T-cell (primary cell): ENCODE measurements around the gene FNDC10. TPM values are rescaled to one million over a fixed set of nuclear protein-coding genes. Genes with fewer than 3 reads are reported as not detected.
A peak's percentile ranks its signal among the peaks of the same experiment; 100 is the strongest.

Experiments
- ATAC-seq, 4 experiments: fragments of 200-7000 bp in 3 of 4; fragments of 150-1000 bp in 1 of 4; cut with Tn5 transposase; replicated peaks in 1 of 4; 1 replicate in 3 of 4; 2 replicates in 1 of 4; pipeline ENCODE4 v1.10.0; 2021; ENCODE audit warnings: moderate library complexity in 3 of 4, mild to moderate bottlenecking in 2 of 4, moderate number of reproducible peaks in 1 of 4
- CTCF ChIA-PET, 2 donors: fragments of 300-600 bp; sonication (Branson Sonifier 250); formaldehyde crosslinking; loops; one replicate each; lab custom pipeline; 2022; ENCODE audit warnings: antibody characterized with exemption in 2 of 2; lab: Charles Lee
- POLR2A ChIA-PET, 2 donors: fragments of 300-600 bp; sonication (Branson Sonifier 250); formaldehyde crosslinking; loops; one replicate each; lab custom pipeline; 2022; ENCODE audit warnings: antibody characterized with exemption in 2 of 2; lab: Charles Lee
- DNase-seq, 35 experiments: peaks; one replicate each; pipeline versions ENCODE4 v3.0.0 to v3.0.0-alpha.2; 2013 to 2023
- H3K27ac ChIP-seq: one replicate; pipeline ENCODE4 v1.5.1; 2013; ENCODE audit warnings: low read length
- H3K27me3 ChIP-seq, 2 experiments: replicated peaks in 1 of 2; 1 replicate in 1 of 2; 2 replicates in 1 of 2; pipeline versions ENCODE4 v1.6.1 to v1.7.0; 2013; ENCODE audit warnings: low read length in 1 of 2, mixed read lengths in 1 of 2; ENCODE audit not compliant: control insufficient read depth in 2 of 2, insufficient read depth in 2 of 2; ENCODE audit errors: extremely low read depth in 1 of 2
- H3K36me3 ChIP-seq, 2 donors: 1 replicate in 1 of 2; 2 replicates in 1 of 2; pipeline versions ENCODE4 v1.6.1 to v1.7.0; 2013; ENCODE audit warnings: low read length in 1 of 2; ENCODE audit not compliant: control insufficient read depth in 2 of 2, insufficient read depth in 1 of 2; ENCODE audit errors: extremely low read depth in 1 of 2
- H3K4me1 ChIP-seq, 2 experiments: 1 replicate in 1 of 2; 2 replicates in 1 of 2; pipeline versions ENCODE4 v1.6.1 to v1.7.0; 2013; ENCODE audit warnings: low read length in 2 of 2, mixed read lengths in 1 of 2; ENCODE audit not compliant: insufficient read depth in 2 of 2, control insufficient read depth in 1 of 2; ENCODE audit errors: extremely low read depth in 1 of 2
- H3K4me3 ChIP-seq, 2 donors: 1 replicate in 1 of 2; 2 replicates in 1 of 2; pipeline versions ENCODE4 v1.5.1 to v1.7.0; 2013; ENCODE audit warnings: mild to moderate bottlenecking in 2 of 2, low read length in 1 of 2, moderate library complexity in 1 of 2; ENCODE audit not compliant: control insufficient read depth in 1 of 2; ENCODE audit errors: extremely low read depth in 1 of 2
- H3K9me3 ChIP-seq: 2 replicates; pipeline ENCODE4 v1.7.0; 2013
- H3K27ac Mint-ChIP-seq, 2 donors: one replicate each; pipeline ENCODE4 v1.8.0; 2020 to 2021; ENCODE audit warnings: mild to moderate bottlenecking in 2 of 2, mixed read lengths in 2 of 2
- H3K27me3 Mint-ChIP-seq, 2 donors: one replicate each; pipeline ENCODE4 v1.8.0; 2021 to 2022; ENCODE audit warnings: mixed read lengths in 2 of 2
- H3K36me3 Mint-ChIP-seq: one replicate; pipeline ENCODE4 v1.8.0; 2021; ENCODE audit warnings: mixed read lengths
- H3K4me1 Mint-ChIP-seq, 3 donors: one replicate each; pipeline ENCODE4 v1.8.0; 2020 to 2022; ENCODE audit warnings: mixed read lengths in 3 of 3, mild to moderate bottlenecking in 1 of 3
- H3K4me3 Mint-ChIP-seq, 3 donors: one replicate each; pipeline ENCODE4 v1.8.0; 2020 to 2022; ENCODE audit warnings: mild to moderate bottlenecking in 3 of 3, mixed read lengths in 3 of 3, moderate library complexity in 3 of 3
- H3K9me3 Mint-ChIP-seq, 3 donors: one replicate each; pipeline ENCODE4 v1.8.0; 2020 to 2022; ENCODE audit warnings: mixed read lengths in 3 of 3
- WGBS: methylation state at CpG from one replicate; pipeline ENCODE4 v1.1.5; 2013; ENCODE audit warnings: missing lambda C conversion rate; ENCODE audit not compliant: insufficient coverage; 5-methylcytosine and 5-hydroxymethylcytosine counted together
- total RNA-seq, 35 experiments: library from RNA in 6 of 35; stranded (reverse) in 6 of 35; fragments of 120-200 nt in 1 of 35; gene quantifications; one replicate each; pipeline versions ENCODE4 v1.2.1 to v1.2.4 and lab custom pipeline; 2013 to 2026

The FNDC10 gene
- total RNA-seq, 5 donors from 2014 or later (not counting 1 experiment from before 2014, with no cell fraction given), result 2.1 to 6.3 (median 5.9) TPM

DNA sequence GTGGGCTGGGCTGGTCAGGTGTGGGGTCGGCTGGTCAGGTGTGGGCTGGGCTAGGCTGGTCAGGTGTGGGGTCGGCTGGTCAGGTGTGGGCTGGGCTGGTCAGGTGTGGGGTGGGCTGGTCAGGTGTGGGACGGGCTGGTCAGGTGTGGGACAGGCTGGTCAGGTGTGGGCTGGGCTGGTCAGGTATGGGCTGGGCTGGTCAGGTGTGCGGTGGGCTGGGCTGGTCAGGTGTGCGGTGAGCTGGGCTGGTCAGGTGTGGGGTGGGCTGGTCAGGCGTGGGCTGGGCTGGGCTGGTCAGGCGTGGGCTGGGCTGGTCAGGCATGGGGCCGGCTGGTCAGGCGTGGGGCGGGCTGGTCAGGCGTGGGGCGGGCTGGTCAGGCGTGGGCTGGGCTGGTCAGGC, 6.3 kb upstream of the FNDC10 start:
- no peak overlapping the region for H3K4me3 ChIP-seq
- DNase-seq (no peak), ATAC-seq (no peak)
- Mint-ChIP-seq H3K4me1 (peaks cover 14 to 17% (median 14%) of the 10 kb centered on the region in 3 donors), H3K36me3 (no peaks in the 10 kb centered on the region), H3K27ac (peak overlapping the region in 1 of 2 donors; percentile 98), H3K4me3 (no peak overlapping the region), H3K9me3 (no peaks in the 10 kb centered on the region), H3K27me3 (no peaks in the 10 kb centered on the region)
- WGBS, result 94% methylated on average over 9 of the region's 13 CpGs
- peaks cover 0 to 6% of the 10 kb centered on the region in 2 experiments for H3K27me3 ChIP-seq
- H3K9me3 ChIP-seq, result no peaks in the 10 kb centered on the region
- H3K27ac ChIP-seq, result no peak overlapping the region
- POLR2A ChIA-PET, result no interaction called here
- H3K4me1 ChIP-seq, result peaks cover 6 to 14% of the 10 kb centered on the region in 2 experiments
- no peaks in the 10 kb centered on the region for H3K36me3 ChIP-seq
- CTCF ChIA-PET, result no interaction called here

DNA sequence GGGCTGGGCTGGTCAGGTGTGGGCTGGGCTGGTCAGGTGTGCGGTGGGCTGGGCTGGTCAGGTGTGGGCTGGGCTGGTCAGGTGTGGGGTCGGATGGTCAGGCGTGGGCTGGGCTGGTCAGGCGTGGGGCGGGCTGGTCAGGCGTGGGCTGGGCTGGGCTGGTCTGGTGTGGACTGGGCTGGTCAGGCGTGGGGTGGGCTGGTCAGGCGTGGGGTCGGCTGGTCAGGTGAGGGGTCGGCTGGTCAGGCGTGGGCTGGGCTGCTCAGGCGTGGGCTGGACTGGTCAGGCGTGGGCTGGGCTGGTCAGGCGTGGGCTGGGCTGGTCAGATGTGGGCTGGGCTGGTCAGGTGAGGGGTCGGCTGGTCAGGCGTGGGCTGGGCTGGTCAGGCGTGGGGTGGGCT, 5.8 kb upstream of the FNDC10 start:
- ATAC-seq, result no peak
- ChIA-PET POLR2A (no interaction called here), CTCF (no interaction called here)
- H3K27me3 ChIP-seq, result peaks cover 0 to 10% of the 10 kb centered on the region in 2 experiments
- no peak overlapping the region for H3K4me3 ChIP-seq
- DNase-seq, result no peak
- Mint-ChIP-seq H3K27ac (no peak overlapping the region), H3K36me3 (no peaks in the 10 kb centered on the region), H3K9me3 (no peaks in the 10 kb centered on the region), H3K4me1 (peaks cover 13 to 17% (median 14%) of the 10 kb centered on the region in 3 donors), H3K4me3 (no peak overlapping the region), H3K27me3 (no peaks in the 10 kb centered on the region)
- 93% methylated on average over 17 of the region's 17 CpGs for WGBS
- no peaks in the 10 kb centered on the region for H3K9me3 ChIP-seq
- H3K36me3 ChIP-seq, result no peaks in the 10 kb centered on the region
- peaks cover 8 to 16% of the 10 kb centered on the region in 2 experiments for H3K4me1 ChIP-seq
- no peak overlapping the region for H3K27ac ChIP-seq

DNA sequence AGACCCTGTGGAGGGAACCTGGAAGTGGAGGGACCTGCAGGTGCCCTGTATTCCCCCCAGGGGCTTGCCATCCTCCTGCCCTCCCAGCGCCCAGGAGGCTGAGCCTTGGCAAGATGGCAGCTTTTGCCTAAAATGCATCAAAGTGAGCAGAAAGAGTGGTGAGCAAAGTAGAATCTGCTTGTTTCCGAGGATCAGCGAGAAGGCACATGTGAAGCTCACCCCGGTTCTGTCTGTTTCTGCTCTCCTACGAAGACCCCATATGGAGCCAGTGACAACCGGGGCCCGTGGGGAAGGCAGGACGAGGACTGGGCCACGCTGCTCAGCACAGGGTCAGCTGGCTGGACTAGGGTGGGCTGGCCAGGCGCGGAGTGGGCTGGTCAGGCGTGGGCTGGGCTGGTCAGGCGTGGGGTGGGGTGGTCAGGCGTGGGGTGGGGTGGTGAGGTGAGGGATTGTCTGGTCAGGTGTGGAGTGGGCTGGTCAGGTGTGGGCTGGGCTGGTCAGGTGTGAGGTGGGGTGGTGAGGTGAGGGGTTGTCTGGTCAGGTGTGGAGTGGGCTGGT, 5.2 kb upstream of the FNDC10 start:
- Histone ChIP-seq H3K4me1 (peaks cover 12 to 21% of the 10 kb centered on the region in 2 experiments), H3K9me3 (no peaks in the 10 kb centered on the region), H3K27ac (no peak overlapping the region), H3K27me3 (peaks cover 0 to 13% of the 10 kb centered on the region in 2 experiments), H3K36me3 (no peaks in the 10 kb centered on the region), H3K4me3 (no peak overlapping the region)
- ATAC-seq (no peak), DNase-seq (no peak)
- H3K4me1 Mint-ChIP-seq, result peaks cover 14 to 18% (median 15%) of the 10 kb centered on the region in 3 donors
- H3K4me3 Mint-ChIP-seq, result peak overlapping the region in 1 of 3 donors; percentile 30
- no peak overlapping the region for H3K27ac Mint-ChIP-seq
- no peaks in the 10 kb centered on the region for H3K36me3 Mint-ChIP-seq
- no peaks in the 10 kb centered on the region for H3K27me3 Mint-ChIP-seq
- 90% methylated on average over 14 of the region's 14 CpGs for WGBS
- ChIA-PET POLR2A (no interaction called here), CTCF (no interaction called here)
- H3K9me3 Mint-ChIP-seq, result no peaks in the 10 kb centered on the region

DNA sequence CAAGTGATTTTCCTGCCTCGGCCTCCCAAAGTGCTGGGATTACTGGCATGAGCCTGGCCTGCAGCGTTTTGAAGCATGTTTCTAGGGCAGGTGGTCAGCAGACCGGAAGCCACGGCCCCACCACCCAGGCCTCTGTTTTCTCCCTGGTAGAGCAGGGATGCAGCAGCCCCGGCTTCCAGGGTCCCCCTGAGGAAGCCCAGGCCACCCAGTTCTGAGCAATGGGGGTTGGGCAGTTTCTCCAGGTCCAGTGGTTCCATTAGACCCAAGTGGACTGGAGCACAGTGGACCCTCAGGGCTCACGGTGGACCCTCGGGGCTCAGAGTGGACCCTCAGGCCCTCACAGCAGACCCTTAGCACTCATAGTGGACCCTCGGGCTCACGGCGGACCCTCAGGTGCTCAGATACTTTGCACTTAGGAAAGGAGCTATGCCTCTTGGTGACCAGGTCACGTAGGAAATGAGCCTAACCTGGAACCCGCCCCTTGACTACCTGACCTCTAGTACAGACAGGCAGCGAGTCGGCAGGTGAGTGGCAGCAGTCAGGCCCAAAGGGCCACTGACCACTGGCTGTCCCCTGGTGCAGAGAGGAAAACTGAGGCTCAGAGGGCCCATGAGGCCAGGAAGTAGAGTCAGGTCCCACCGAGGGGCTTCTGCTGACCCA, 4.6 kb upstream of the FNDC10 start:
- Histone ChIP-seq H3K36me3 (no peaks in the 10 kb centered on the region), H3K27me3 (peaks cover 0 to 13% of the 10 kb centered on the region in 2 experiments), H3K4me1 (peaks cover 12 to 21% of the 10 kb centered on the region in 2 experiments), H3K9me3 (no peaks in the 10 kb centered on the region), H3K4me3 (no peak overlapping the region), H3K27ac (no peak overlapping the region)
- Mint-ChIP-seq H3K4me1 (peaks cover 14 to 18% (median 15%) of the 10 kb centered on the region in 3 donors), H3K27ac (peak overlapping the region in 1 of 2 donors; percentile 61), H3K27me3 (no peaks in the 10 kb centered on the region), H3K4me3 (peak overlapping the region in 1 of 3 donors; percentile 30), H3K36me3 (no peaks in the 10 kb centered on the region), H3K9me3 (no peaks in the 10 kb centered on the region)
- DNase-seq, result no peak
- ChIA-PET CTCF (no interaction called here), POLR2A (interaction anchor here in 1 of 2 donors (0.6 kb wide), 1 partner anchor 9 kb away, joined by 3 read pairs; no protein-coding TSS in a partner anchor)
- WGBS, result 87% methylated on average over 13 of the region's 15 CpGs
- no peak for ATAC-seq

DNA sequence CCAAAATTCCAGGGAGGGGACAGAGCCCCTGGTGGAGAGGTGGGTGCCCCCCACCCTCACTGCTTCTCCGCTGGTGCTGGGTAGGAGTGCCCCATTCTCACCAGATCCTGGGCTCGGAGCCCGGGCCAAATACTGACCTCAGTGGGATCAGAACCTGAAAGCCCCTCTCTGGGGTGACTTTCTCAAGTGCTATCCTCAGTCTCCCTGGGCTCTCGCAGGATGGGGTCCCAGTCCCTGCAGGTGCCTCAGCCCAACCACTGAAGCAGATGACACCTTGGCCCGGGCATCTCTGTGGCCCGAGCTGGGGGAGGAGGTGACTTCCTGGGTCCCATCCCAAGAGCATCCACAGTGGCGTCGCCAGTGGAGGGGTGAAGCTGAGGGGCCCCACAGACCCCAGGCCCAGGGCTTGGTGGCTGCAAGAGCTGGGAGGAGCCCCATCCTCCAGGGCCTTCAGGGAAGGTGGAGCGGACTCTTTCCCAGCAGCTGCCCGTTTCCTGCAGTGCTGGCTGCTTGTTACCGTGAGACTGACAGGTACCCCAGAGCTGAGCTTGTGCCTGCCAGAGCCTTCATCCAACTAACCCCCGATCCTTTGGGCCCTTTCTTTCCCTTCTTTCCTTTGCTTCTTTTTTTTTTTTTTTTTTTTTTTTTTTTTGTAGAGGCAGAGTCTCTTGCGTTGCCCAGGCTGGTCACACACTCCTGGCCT, 3.9 kb upstream of the FNDC10 start:
- no peak overlapping the region for H3K4me3 Mint-ChIP-seq

DNA sequence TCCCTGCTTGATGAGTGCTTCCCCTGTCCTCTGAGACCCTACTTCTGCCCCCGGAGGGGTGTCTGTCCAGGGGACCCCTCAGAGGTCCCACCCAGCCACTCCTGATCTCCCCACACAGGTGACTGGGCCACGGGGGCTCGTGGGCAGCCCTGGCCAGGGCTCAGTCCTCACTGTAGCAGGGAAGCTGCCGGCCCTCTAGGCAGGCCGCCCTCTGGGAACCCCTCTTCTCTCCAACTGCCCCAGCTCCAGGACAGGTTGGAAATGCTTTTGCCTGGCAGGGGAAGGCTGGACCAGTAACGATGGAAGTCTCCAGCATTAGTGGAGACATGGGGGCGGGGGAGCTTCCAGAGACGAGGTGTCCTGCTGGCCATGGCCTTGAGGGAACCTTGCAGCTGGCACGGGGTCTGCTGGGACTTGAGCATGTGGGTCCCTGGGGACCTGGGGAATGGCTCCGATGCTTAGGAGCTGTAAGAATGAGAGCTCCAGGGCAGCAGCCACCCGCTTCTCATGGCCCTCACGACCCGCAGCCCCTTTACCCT, 3.1 kb upstream of the FNDC10 start:
- H3K4me3 ChIP-seq, result no peak overlapping the region
- Mint-ChIP-seq H3K36me3 (no peaks in the 10 kb centered on the region), H3K4me1 (peaks cover 21 to 24% (median 21%) of the 10 kb centered on the region in 3 donors), H3K27ac (peak overlapping the region in 1 of 2 donors; percentile 58), H3K4me3 (no peak overlapping the region), H3K9me3 (no peaks in the 10 kb centered on the region), H3K27me3 (peaks cover 0 to 6% of the 10 kb centered on the region in 2 donors)
- no peaks in the 10 kb centered on the region for H3K9me3 ChIP-seq
- WGBS, result 86% methylated on average over 9 of the region's 13 CpGs
- peaks cover 0 to 24% of the 10 kb centered on the region in 2 experiments for H3K27me3 ChIP-seq
- CTCF ChIA-PET, result no interaction called here
- ATAC-seq (no peak), DNase-seq (no peak)
- H3K36me3 ChIP-seq, result no peaks in the 10 kb centered on the region
- no peak overlapping the region for H3K27ac ChIP-seq
- POLR2A ChIA-PET, result no interaction called here
- H3K4me1 ChIP-seq, result peaks cover 12 to 29% of the 10 kb centered on the region in 2 experiments

More for the DNA sequence above, 3.9 kb upstream of the FNDC10 start:
- H3K36me3 Mint-ChIP-seq, result no peaks in the 10 kb centered on the region
- peaks cover 0 to 16% of the 10 kb centered on the region in 2 experiments for H3K27me3 ChIP-seq
- 73% methylated on average over 11 of the region's 13 CpGs for WGBS
- H3K27ac ChIP-seq, result no peak overlapping the region
- H3K4me1 ChIP-seq, result peaks cover 12 to 26% of the 10 kb centered on the region in 2 experiments
- peaks cover 0 to 3% of the 10 kb centered on the region in 2 donors for H3K27me3 Mint-ChIP-seq
- peak in 1 of 35 experiments; percentile 3 for DNase-seq
- no peaks in the 10 kb centered on the region for H3K36me3 ChIP-seq
- H3K4me1 Mint-ChIP-seq, result peaks cover 18 to 21% (median 19%) of the 10 kb centered on the region in 3 donors
- no peak overlapping the region for H3K27ac Mint-ChIP-seq
- no peak for ATAC-seq
- H3K9me3 Mint-ChIP-seq, result no peaks in the 10 kb centered on the region
- POLR2A ChIA-PET, result interaction anchor here in 1 of 2 donors (0.6 kb wide), 1 partner anchor 10 kb away, joined by 3 read pairs; no protein-coding TSS in a partner anchor
- H3K4me3 ChIP-seq, result no peak overlapping the region
- CTCF ChIA-PET, result no interaction called here
- no peaks in the 10 kb centered on the region for H3K9me3 ChIP-seq
